Adrenal gland (tissue), 12 donors: ENCODE results near the gene AKT3. TPM values are rescaled to one million over a fixed set of nuclear protein-coding genes. Genes with fewer than 3 reads are reported as not detected.

ENCODE experiments used
- DNase-seq, 7 donors: peaks; one replicate each; pipeline ENCODE4 v3.0.0-alpha.2; 2019 to 2020
- H3K27ac ChIP-seq, 5 donors: fragments of 200-600 bp; sonication (generic) in 4 of 5; 1 replicate in 3 of 5; 2 replicates in 2 of 5; pipeline versions ENCODE4 v1.5.1 to v1.8.0; 2016 to 2020; ENCODE audit warnings: mild to moderate bottlenecking in 1 of 5
- H3K27me3 ChIP-seq: fragments of 200-600 bp; 2 replicates; pipeline ENCODE4 v1.8.0; 2021
- H3K36me3 ChIP-seq, 2 donors: fragments of 200-600 bp; replicated peaks in 1 of 2; 1 replicate in 1 of 2; 2 replicates in 1 of 2; pipeline versions ENCODE4 v1.5.1 to v1.8.0; 2018 to 2022
- H3K4me1 ChIP-seq, 2 donors: fragments of 200-600 bp; replicated peaks in 1 of 2; 1 replicate in 1 of 2; 2 replicates in 1 of 2; pipeline versions ENCODE4 v1.5.1 to v1.8.0; 2018 to 2021
- H3K4me3 ChIP-seq, 4 donors: fragments of 200-600 bp; sonication (generic) in 3 of 4; one replicate each; pipeline ENCODE4 v1.5.1; 2016 to 2018
- H3K9me3 ChIP-seq, 3 donors: fragments of 200-600 bp; sonication (generic) in 1 of 3; replicated peaks in 1 of 3; 1 replicate in 2 of 3; 2 replicates in 1 of 3; pipeline versions ENCODE4 v1.5.1 to v1.8.0; 2016 to 2021
- POLR2A ChIP-seq, 2 donors: fragments of 450-650 bp; IDR thresholded peaks; one replicate each; pipeline ENCODE4 v1.6.1; 2017; ENCODE audit warnings: antibody characterized with exemption in 2 of 2, mild to moderate bottlenecking in 2 of 2, moderate library complexity in 1 of 2
- WGBS, 4 donors: extraction: QIAGEN DNeasy Blood & Tissue Kit in 2 of 4; methylation state at CpG; one replicate each; pipeline versions ENCODE4 v1.1.5 to v1.1.7; 2013 to 2017; 5-methylcytosine and 5-hydroxymethylcytosine counted together
- intact Hi-C, 2 donors: fragments of 100-400 bp; cut with DNase I; formaldehyde crosslinking; loops; one replicate each; pipeline versions ENCODE4 v1.14.1 to v1.15.0; 2022 to 2023
- polyA plus RNA-seq, 3 donors: library from polyadenylated mRNA; stranded (reverse); fragments of 200-250 nt in 2 of 3; fragments of 350-450 nt in 1 of 3; fragmentation: Illumina TruSeq in 1 of 3; extraction: RNeasy Lipid Tissue Mini Kit (QIAGEN cat#74804) in 1 of 3; gene quantifications; one replicate each; pipeline ENCODE4 v1.2.3, GENCODE V29; 2013 to 2014
- total RNA-seq, 9 donors: library from RNA; depleted of rRNA in 4 of 9; stranded (reverse); fragments of >200 nt in 4 of 9; fragments of 120-200 nt in 1 of 9; fragmentation: NEBNext Ultra II Directional in 1 of 9; extraction: Animal tissue kit (Norgen Biotek cat#: 25700) in 1 of 9; gene quantifications; one replicate each; pipeline versions ENCODE4 v1.1.0 to v1.2.4, GENCODE V29; 2013 to 2023
- TF ChIP-seq, protein P1 (sequence below), 6 experiments: fragments of 450-650 bp in 4 of 6; fragments of 200-600 bp in 2 of 6; sonication (generic) in 1 of 6; IDR thresholded peaks; 1 replicate in 5 of 6; 2 replicates in 1 of 6; pipeline versions ENCODE4 v1.5.1 to v1.8.0; 2016 to 2021; ENCODE audit warnings: antibody characterized with exemption in 6 of 6, mild to moderate bottlenecking in 2 of 6, moderate library complexity in 1 of 6
- donor health status: healthy with polysubstance abuse.
- donor health status: Bipolar disorder and iron deficiency.
- donor health status: DM: yes; HTN: yes; CAD: no.
- donor health status: DM: no; HTN: no; CAD: no.
- donor health status: DM: no; HTN: no; CAD: no.
- donor health status: DM: yes; HTN: yes; CAD: no.

AKT3 gene
- total and polyA plus RNA-seq, 12 donors: 11.4 to 82.3 (median 32.4) TPM

DNA sequence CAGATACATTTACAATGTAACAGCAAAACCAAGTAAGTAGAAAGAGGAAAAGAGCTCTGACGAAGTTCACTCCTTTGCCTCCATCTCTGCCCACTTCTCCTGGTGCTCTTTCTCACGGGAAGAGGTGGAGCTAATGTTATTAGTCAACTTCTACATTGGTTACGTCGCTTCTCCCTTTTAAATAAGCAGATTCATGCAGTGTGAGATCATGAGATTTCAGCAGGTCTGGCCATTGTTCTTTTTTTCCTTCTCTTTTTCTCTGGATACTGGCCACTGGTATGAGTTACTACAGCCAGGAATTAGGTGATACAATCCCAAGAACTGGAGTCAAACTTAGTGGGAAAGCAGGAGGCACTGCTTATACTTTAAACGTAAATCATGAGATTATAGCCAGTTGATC is 207.1 kb downstream of the AKT3 start:
- TF ChIP-seq POLR2A (IDR thresholded peaks at IDR 0.05): no peak
- TF ChIP-seq, protein P1, sequence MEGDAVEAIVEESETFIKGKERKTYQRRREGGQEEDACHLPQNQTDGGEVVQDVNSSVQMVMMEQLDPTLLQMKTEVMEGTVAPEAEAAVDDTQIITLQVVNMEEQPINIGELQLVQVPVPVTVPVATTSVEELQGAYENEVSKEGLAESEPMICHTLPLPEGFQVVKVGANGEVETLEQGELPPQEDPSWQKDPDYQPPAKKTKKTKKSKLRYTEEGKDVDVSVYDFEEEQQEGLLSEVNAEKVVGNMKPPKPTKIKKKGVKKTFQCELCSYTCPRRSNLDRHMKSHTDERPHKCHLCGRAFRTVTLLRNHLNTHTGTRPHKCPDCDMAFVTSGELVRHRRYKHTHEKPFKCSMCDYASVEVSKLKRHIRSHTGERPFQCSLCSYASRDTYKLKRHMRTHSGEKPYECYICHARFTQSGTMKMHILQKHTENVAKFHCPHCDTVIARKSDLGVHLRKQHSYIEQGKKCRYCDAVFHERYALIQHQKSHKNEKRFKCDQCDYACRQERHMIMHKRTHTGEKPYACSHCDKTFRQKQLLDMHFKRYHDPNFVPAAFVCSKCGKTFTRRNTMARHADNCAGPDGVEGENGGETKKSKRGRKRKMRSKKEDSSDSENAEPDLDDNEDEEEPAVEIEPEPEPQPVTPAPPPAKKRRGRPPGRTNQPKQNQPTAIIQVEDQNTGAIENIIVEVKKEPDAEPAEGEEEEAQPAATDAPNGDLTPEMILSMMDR (IDR thresholded peaks at IDR 0.05): no peak
- intact Hi-C loops: no loop called here
- peaks cover 0 to 6% of the 10 kb centered on the region in 2 donors for H3K36me3 ChIP-seq

GRCh38 chr1:243639027-243639658 is 210.9 kb downstream of the AKT3 start:
- DNase-seq: no peak
- Histone ChIP-seq H3K9me3 (peaks cover 0 to 14% (median 0%) of the 10 kb centered on the region in 3 donors), H3K4me3 (no peak overlapping the region), H3K36me3 (no peaks in the 10 kb centered on the region), H3K4me1 (no peaks in the 10 kb centered on the region), H3K27ac (no peak overlapping the region), H3K27me3 (no peaks in the 10 kb centered on the region)
- intact Hi-C loops: no loop called here
- no peak for TF ChIP-seq POLR2A (IDR thresholded peaks at IDR 0.05)
- TF ChIP-seq, protein P1 (IDR thresholded peaks at IDR 0.05): no peak
- 93 to 100% (median 98%) methylated on average over 4 of the region's 4 CpGs for WGBS, 4 donors

More for the DNA sequence above, 207.1 kb downstream of the AKT3 start:
- Histone ChIP-seq H3K4me1 (no peaks in the 10 kb centered on the region), H3K9me3 (peaks cover 0 to 14% (median 0%) of the 10 kb centered on the region in 3 donors), H3K27me3 (no peaks in the 10 kb centered on the region), H3K27ac (no peak overlapping the region), H3K4me3 (no peak overlapping the region)
- WGBS, 4 donors: 85 to 89% (median 87%) methylated on average over 5 of the region's 5 CpGs
- no peak for DNase-seq

DNA sequence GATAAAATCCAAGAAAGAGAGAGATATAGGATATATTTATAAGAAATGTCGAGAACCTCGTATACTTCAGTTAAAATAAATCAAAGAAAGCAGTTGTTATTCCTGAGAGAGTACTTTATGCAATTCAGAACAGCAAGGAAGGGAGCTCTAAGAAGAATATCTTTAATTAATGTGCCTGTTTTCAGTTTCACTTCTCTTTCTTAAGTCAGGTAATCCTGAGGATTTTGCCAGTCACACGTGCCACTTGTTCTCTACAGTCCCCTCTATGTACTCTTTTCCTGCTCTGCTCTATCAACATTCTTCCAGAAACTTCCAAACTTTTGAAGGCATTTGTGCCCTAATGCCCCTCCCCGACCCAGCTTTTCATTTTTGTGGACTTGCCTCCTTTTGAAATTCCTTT is 211.9 kb downstream of the AKT3 start:
- 79 to 86% (median 85%) methylated on average over 4 of the region's 4 CpGs for whole genome bisulfite sequencing, 4 donors

DNA sequence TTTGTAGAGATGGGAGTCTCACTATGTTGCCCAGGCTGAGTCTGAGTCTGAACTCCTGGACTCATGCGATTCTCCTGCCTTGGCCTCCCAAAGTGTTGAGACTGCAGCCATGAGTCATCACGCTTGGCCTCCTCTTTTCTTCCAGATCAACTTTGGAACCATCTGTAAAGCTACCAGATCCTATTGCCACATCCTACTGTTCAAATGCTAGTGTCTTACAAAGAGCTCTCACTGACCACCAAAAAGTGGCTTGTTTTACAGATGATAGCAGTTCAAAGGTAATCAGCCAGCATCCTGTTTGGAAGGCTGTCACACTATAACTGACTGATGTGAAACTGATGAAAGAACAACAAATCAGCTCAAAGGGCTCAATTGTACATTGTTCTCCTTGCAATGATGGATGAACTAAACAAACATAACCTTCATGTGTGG is 221.6 kb downstream of the AKT3 start:
- no peak for TF ChIP-seq POLR2A (IDR thresholded peaks at IDR 0.05)
- TF ChIP-seq, protein P1 (IDR thresholded peaks at IDR 0.05): no peak
- H3K36me3 ChIP-seq: no peaks in the 10 kb centered on the region
- no peak overlapping the region for H3K27ac ChIP-seq
- no peaks in the 10 kb centered on the region for H3K9me3 ChIP-seq
- 90 to 100% (median 98%) methylated on average over 2 of the region's 2 CpGs for WGBS, 4 donors
- no peak for DNase-seq
- H3K4me1 ChIP-seq: no peaks in the 10 kb centered on the region
- H3K4me3 ChIP-seq: no peak overlapping the region
- H3K27me3 ChIP-seq: no peaks in the 10 kb centered on the region
- intact Hi-C loops: no loop called here

More for the DNA sequence above, 211.9 kb downstream of the AKT3 start:
- Histone ChIP-seq H3K36me3 (no peaks in the 10 kb centered on the region), H3K4me1 (no peaks in the 10 kb centered on the region), H3K4me3 (no peak overlapping the region), H3K27me3 (no peaks in the 10 kb centered on the region), H3K27ac (no peak overlapping the region), H3K9me3 (peaks cover 0 to 14% (median 0%) of the 10 kb centered on the region in 3 donors)
- DNase-seq: no peak
- intact Hi-C loops: no loop called here
- TF ChIP-seq, protein P1 (IDR thresholded peaks at IDR 0.05): no peak
- no peak for TF ChIP-seq POLR2A (IDR thresholded peaks at IDR 0.05)
